GM12891 (cell line): ENCODE measurements around the gene ATP8B1.

Experiments
- POLR2A ChIP-seq: IDR thresholded peaks from 2 replicates; pipeline ENCODE4 v1.6.1; 2011; ENCODE audit warnings: low read depth, low read length, control low read depth
- POLR2AphosphoS5 ChIP-seq: IDR thresholded peaks from 2 replicates; pipeline ENCODE4 v1.6.1; 2011; ENCODE audit warnings: low read depth, low read length, control low read depth
- TAF1 ChIP-seq: IDR thresholded peaks from 2 replicates; pipeline ENCODE4 v1.6.1; 2011; ENCODE audit warnings: low read depth, low read length, control low read depth

- TF ChIP-seq POLR2A = no peak
- no peak for TF ChIP-seq TAF1
- no peak for TF ChIP-seq POLR2AphosphoS5
Observed at GRCh38 chr18:57819671-57820460, 16.8 kb upstream of the ATP8B1 start.
